HG02571 (cell line): Measurements from ENCODE around the gene PRPS1.
"Not testable (repeated sequence)": the region's sequence is repeated elsewhere in the genome, so short reads cannot be mapped to it uniquely, and the experiment has no call there.

Experiments
- ATAC-seq: cut with Tn5 transposase; IDR thresholded peaks from one replicate; pipeline ENCODE4 v1.9.1; 2021; ENCODE audit warnings: mild to moderate bottlenecking, moderate library complexity; ENCODE audit not compliant: unreplicated experiment

Gene PRPS1

DNA sequence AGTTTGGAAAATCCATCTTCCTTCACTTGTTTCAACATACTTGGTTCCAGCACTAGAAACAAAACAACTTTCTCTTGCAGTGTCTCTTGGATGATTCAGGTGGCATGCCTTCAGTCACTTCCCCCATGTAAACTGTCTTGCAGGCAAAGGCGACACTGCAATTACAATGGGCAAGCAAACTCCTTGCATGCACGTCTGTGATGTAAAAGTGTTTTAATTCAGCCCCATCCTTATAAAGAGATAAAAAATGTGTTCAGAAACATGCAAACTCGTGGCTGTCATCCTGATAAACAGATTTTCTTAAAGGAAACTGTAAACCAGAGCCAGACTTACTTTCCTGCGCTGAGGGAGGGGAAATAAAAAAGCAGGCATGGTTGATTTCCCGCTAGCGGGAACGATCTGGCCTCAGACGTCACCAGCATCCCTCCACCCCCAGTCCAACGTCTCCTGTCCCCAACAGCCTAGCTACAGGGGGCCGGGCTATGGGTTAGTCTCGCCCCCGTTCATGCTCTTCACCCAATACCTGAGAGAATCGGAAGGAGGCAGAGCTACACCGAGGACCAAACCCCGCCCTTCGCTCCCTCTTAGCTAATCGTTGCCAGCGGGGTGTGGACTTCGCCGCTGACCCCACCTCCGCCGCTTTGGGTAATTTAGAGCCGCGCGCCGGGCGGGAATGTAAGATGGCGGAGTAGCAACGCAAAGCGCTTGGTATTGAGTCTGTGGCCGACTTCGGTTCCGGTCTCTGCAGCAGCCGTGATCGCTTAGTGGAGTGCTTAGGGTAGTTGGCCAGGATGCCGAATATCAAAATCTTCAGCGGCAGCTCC is at the start of gene PRPS1:
Gene PRPS1, plus strand, starts transcription at position 673 of the 824 bp plus-strand sequence. Its CDS starts 119 bp downstream, at position 792.
- ATAC-seq = peak; percentile 100

DNA sequence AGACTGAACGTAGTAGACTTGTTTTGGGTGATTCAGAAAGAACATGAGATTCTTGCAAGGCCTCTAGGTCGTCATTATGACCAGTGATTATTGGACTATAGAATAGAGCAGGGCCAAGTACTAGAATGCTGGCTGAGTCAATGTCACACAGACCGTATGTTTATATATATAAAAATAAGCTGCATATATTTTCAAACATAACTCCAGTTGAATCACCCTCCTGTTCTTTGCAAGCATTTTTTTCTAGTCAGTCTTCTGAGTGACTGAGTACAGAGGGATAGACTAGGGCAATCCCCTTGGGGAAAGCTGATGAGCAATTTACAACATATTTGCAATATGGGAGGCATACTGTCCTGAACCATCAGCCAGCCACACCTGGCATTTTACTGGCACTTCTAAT is 48.4 kb upstream of the PRPS1 start:
- ATAC-seq = no peak

DNA sequence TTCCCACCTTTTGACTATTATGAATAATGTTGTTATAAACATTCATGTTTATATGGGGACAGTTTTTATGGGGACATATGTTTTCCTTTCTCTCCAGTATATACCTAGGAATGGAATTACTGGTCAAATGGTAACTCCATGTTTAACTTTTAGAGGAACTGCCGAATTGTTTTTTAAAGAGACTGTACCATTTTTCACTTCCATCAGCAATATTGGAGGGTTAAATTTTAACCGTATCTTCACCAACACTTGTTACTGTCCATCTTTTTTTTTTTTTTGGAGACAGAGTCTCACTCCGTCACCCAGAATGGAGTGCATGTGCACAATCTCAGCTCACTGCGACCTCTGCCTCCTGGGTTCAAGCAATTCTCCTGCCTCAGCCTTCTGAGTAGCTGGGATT is 46.4 kb upstream of the PRPS1 start:
- ATAC-seq = no peak

DNA sequence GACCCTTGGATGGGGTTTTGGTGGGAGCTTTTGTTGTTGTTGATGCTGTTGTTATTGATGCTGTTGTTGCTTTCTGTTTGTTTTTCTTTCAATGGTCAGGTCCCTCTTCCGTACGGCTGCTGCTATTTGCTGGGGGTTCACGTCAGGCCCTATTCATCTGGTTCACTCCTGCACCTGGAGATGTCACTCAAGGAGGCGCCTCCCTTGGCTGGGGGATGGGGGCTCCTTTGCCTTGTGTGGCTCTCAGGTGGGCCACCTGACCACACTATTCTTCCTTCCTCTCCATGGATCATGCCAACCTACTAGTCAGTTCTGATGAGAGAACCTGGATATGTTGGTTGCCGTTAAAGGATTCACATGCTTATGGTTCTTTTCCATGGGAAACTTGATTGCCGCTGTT is 39.1 kb upstream of the PRPS1 start:
- no peak for ATAC-seq

GRCh38 chrX:107596651-107597050 is 31.7 kb upstream of the PRPS1 start:
- ATAC-seq = no peak

DNA sequence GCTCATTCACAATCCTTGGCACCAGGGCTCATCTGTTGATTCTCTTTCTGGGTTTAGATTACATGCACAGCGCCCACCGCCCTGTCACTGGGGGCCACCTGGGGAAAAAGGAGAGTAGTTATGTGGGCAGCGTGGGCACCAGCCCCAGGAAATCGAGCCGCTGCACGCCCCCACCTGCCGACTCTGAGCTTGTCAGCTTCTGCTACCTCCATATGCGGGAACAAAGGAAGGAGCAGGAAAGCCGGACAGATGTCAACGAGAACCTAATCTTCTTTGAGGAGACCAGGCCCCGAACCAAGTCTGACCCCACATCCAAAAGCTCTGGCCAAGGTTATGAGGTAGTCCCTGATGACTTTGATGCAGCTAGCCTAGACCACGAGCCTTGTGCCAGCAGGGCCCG is 31.0 kb upstream of the PRPS1 start:
- no peak for ATAC-seq

GRCh38 chrX:107597791-107598190 is 30.5 kb upstream of the PRPS1 start:
- ATAC-seq = no peak

GRCh38 chrX:107599450-107599861 is 28.9 kb upstream of the PRPS1 start:
- ATAC-seq = no peak

DNA sequence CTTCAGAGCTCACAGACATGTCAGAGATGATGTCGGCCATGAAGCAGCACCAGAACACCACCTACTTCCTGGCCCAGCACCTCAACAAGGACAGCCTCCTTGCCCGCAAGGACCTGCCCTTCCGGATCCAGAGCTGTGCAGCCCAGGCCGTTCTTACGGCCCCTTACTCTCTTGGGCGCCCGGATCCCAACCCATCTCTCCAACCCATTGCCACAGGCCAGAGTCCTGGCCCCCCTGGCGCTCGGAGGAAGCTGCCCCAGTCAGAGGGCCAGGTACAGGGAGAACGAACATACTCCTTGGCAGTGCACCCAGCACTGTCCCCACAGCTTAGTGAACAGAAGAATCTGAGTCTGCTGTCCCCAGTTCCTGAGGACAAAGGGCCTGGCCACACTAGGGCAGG is 27.9 kb upstream of the PRPS1 start:
- no peak for ATAC-seq

- no peak for ATAC-seq
These were observed 27.0 kb upstream of the PRPS1 start for GRCh38 chrX:107601326-107601725.

DNA sequence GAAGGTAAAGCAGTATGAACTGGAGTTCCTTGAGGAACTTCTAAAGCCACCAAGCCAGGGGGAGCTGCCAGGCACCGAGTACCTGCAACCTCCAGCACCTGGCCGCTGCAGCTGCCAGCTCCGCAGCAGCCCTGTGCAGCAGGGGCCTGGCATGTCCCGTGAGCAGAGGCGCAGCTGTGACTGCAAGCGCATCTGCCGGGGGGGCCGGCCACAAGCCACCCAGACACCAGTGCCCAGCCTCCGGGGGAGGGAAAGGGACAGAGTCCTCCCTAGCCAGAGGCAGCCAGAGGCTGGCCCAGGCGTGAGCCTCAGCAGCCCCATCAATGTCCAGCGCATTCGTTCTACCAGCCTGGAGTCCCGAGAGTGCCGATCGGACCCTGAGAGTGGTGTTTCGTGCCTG is 26.6 kb upstream of the PRPS1 start:
- no peak for ATAC-seq

GRCh38 chrX:107602694-107603239 is 25.5 kb upstream of the PRPS1 start:
- ATAC-seq = no peak

- no peak for ATAC-seq
These were observed 24.7 kb upstream of the PRPS1 start for GRCh38 chrX:107603429-107604159.

GRCh38 chrX:107609061-107609460 is 19.2 kb upstream of the PRPS1 start:
- ATAC-seq = not testable (repeated sequence)

DNA sequence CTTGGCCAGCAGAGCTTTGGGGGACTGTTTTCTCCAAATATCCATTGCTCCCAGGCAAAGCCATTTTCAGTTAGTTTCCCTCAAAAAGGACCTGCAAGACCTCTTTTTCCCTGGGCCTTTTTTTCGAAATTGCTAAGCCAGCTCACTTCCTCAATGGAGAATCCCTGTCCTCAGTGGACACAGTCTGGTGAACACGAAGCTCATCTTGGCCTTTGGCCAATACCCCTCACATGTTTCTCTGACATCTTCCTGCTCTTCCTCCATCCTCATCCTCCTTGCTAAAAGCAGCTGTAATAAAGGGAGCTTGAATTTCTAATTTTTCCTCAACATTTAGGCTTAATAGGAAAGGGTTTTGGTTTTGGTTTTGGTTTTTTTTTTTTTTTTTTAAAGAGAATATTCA is 17.6 kb upstream of the PRPS1 start:
- no peak for ATAC-seq

GRCh38 chrX:107619885-107620322 is 8.4 kb upstream of the PRPS1 start:
- ATAC-seq = no peak

- no peak for ATAC-seq
These were observed 3.4 kb upstream of the PRPS1 start for GRCh38 chrX:107624893-107625292.

- no peak for ATAC-seq
These were observed 2.6 kb upstream of the PRPS1 start for GRCh38 chrX:107625739-107626138.

DNA sequence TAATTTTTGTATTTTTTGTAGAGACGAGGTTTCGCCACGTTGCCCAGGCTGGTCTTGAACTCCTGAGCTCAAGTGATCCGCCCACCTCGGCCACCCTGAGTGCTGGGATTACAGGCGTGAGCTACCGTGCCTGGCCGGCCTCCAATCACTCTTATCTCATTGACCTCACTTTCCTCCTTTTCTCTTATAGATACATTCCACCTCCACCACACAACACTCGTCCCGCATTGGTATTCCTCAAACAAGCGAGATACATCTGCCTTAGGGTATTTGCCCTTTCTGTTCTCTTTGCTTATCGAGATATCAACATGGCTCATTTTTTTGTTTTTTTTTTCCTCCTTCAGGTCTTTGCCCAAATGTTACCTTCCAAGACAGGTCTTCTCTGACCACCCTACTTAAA is 1.8 kb upstream of the PRPS1 start:
- no peak for ATAC-seq

DNA sequence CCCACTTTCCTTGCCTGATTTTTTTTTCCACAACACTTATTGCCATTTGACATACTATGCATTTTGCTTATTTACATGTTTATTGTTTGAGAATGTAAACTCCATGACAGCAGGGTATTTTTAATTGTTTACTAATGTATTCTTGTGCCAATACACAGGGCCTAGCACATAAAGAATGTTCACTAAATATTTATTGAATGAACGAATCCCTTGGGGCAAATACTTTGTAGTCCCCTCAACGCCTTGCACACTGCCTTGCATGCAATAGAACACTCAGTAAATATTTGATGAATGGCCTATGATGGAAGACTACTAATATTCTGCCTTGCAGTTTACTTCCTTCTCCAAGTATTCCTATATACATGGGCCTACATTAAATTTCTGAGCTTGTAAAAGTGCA is 1.4 kb upstream of the PRPS1 start:
- no peak for ATAC-seq

DNA sequence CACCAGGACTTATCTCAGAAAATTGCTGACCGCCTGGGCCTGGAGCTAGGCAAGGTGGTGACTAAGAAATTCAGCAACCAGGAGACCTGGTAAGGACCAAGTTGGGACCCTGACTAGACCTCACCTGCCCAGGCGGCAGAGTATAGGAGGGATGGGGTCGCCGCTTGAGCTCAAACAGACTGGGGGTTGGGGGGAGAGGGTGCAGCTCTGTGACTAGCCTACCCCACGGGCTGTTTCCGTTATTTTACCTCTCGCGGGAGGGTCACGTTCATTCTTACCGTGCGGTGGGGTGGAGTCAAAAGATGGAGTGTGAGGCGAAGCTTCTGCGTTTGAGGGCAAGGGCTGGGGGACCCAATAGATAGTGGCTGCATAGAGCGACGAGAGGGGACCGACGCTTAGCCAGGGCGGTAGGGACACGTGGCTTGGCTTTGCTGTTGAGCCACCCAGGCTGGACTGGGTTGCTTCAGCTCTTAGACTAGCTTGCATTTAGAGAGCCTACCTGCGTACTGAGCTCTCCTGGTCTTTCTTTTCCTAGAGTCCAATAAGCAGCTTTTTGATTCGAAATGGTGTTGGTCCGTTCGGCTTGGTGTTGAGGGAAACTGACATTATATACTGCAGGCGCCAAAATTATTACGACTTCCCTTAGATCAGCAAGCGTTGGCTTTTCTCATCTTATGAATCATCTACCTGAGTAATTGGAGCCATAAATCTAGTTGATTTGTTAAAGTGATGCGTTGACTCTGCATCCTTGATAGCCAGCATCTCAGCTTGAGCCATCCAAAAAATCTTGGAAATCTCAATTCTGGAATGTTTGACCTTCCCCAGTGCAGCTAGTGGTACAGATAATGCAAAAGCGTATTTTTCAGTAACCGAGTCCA is 591 bp downstream of the PRPS1 start:
- peak; percentile 34 for ATAC-seq
